DOHH2 (cell line): ENCODE results near the gene IL7R.

ENCODE experiments used
- EZH2phosphoT487 ChIP-seq: fragments of 200-600 bp; sonication (generic); IDR thresholded peaks from 2 replicates; pipeline ENCODE4 v1.6.1; 2017; ENCODE audit warnings: borderline replicate concordance, mild to moderate bottlenecking, antibody characterized with exemption, low read length, moderate library complexity, mixed read lengths
- TF ChIP-seq, protein P1 (sequence below): fragments of 200-600 bp; sonication (generic); IDR thresholded peaks from one replicate; pipeline ENCODE4 v1.5.1; 2014; ENCODE audit warnings: antibody characterized with exemption, mild to moderate bottlenecking, low read depth, low read length; ENCODE audit not compliant: poor library complexity, severe bottlenecking

DNA sequence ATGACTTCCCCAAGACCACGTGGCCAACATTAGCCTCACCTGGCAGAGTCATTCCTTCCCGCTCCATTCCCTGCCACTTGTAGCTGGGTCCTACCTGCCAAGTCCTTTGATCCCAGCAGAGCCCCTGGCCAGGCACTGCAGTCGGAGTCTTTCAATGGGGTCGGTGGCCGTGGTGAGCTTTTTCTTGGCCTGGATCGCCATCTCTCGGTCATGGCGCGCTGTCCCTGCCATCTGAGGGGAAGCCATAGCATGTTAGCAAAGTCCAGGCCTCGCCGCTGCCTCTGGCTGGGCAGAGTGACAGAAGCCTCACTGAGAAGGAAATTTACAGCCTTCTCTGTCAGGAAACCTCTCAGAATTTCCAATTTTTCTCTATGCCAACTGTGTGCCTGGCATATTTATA lies 64.2 kb downstream of the IL7R start:
- TF ChIP-seq, protein P1, sequence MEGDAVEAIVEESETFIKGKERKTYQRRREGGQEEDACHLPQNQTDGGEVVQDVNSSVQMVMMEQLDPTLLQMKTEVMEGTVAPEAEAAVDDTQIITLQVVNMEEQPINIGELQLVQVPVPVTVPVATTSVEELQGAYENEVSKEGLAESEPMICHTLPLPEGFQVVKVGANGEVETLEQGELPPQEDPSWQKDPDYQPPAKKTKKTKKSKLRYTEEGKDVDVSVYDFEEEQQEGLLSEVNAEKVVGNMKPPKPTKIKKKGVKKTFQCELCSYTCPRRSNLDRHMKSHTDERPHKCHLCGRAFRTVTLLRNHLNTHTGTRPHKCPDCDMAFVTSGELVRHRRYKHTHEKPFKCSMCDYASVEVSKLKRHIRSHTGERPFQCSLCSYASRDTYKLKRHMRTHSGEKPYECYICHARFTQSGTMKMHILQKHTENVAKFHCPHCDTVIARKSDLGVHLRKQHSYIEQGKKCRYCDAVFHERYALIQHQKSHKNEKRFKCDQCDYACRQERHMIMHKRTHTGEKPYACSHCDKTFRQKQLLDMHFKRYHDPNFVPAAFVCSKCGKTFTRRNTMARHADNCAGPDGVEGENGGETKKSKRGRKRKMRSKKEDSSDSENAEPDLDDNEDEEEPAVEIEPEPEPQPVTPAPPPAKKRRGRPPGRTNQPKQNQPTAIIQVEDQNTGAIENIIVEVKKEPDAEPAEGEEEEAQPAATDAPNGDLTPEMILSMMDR, result no peak
- TF ChIP-seq EZH2phosphoT487, result no peak
